Measurements from ENCODE around the gene P2RX2.

- TF ChIP-seq, protein P1, sequence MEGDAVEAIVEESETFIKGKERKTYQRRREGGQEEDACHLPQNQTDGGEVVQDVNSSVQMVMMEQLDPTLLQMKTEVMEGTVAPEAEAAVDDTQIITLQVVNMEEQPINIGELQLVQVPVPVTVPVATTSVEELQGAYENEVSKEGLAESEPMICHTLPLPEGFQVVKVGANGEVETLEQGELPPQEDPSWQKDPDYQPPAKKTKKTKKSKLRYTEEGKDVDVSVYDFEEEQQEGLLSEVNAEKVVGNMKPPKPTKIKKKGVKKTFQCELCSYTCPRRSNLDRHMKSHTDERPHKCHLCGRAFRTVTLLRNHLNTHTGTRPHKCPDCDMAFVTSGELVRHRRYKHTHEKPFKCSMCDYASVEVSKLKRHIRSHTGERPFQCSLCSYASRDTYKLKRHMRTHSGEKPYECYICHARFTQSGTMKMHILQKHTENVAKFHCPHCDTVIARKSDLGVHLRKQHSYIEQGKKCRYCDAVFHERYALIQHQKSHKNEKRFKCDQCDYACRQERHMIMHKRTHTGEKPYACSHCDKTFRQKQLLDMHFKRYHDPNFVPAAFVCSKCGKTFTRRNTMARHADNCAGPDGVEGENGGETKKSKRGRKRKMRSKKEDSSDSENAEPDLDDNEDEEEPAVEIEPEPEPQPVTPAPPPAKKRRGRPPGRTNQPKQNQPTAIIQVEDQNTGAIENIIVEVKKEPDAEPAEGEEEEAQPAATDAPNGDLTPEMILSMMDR (IDR thresholded peaks at IDR 0.05): no peak
- no peak for TF ChIP-seq POLR2A (IDR thresholded peaks at IDR 0.05)
These were observed 4.0 kb downstream of the P2RX2 start for GRCh38 chr12:132622437-132623071.
